Stimulated activated CD8-positive, alpha-beta memory T cell treated with anti-CD3 and anti-CD28 coated beads, Interleukin-4, amount 100 ng/mL, for 1 hour (primary cell): ENCODE data around the gene GABPB1.

ENCODE experiments used
- DNase-seq, 2 donors: peaks; one replicate each; pipeline ENCODE4 v3.0.0-alpha.2; 2020; ENCODE audit warnings: low read depth in 2 of 2, low spot score in 1 of 2

Gene GABPB1

DNA sequence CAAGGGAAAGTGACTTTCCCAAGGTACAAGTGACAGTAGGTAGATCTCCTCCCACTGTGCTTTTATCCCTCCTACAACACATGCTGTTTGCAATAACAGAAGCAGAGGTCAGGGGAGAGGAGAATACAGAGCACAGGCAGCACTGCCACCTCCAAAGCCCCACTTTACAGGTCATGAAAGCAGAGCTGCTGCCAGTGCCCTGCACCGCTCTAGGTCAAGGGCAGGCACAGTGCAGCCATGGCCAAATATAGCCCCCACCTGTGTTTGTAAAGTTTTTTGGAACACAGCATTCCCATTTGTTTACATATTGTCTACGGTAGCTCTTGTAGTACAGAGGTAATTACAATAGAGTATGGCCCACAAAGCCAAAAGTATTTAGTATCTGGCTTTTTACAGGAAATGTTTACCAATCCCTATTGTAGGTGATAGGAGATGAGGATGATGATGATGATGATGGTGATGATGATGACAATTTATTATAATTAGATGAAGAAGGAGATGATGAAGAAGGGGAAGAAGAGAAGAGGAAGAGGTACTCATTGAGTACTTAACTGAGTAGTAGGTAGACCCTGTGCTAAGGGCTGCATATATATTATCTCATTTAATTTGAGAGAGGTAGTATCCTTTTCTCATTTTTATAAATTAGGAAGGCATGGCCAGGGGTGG is 109.9 kb downstream of the GABPB1 start:
- no peak for DNase-seq

DNA sequence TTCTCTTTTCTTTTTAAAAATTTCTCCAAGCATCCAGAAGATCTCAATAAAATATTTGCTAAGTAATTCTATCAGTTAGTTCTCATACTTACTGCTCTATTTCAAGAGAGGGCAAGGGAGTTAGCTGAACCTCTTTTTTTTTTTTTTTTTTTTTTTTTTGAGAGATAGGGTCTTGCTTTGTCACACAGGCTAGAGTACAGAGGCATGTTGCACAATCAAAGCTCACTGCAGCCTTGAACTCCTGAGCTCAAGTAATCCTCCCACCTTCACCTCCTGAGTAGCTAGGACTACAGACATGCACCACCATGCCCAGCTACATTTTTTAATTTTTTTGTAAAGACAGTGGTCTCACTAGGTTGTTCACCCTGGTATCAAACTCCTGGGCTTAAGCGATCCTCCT is 110.8 kb downstream of the GABPB1 start:
- no peak for DNase-seq

DNA sequence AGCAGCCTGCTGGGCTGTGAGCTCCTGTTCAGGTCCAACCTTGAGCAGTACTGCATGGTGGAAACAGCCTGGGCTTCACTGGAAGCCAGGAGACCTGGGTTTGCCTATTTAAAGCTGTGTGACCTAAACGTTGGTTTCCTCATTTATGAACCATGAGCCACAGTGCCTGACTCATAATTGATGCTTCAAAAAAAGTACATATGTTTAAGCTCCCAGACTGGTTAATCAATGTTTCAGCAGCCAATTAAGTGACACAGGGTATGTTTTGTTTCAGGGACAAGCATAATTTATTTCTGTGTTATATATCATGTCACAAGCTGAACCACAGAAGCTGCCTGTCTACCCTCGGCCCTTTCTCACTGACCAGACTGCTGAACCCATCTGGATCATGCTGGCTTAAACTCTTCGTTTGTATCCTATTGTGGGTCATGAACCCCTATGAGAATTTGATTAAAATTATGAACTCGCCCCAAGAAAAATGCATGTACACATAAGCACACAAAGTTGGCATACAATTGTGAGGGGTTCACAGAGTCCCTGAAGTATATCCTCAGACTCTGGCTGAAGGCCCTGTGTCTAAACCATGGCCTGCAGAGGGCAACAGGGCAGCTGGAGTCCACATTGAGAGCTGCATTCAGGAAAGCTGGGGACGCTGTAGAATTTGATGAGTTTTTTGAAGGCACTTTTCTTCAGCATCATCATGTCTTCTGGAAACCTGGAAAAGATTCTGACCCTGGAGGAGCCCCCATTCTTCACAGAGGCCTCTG is 113.1 kb downstream of the GABPB1 start:
- no peak for DNase-seq

DNA sequence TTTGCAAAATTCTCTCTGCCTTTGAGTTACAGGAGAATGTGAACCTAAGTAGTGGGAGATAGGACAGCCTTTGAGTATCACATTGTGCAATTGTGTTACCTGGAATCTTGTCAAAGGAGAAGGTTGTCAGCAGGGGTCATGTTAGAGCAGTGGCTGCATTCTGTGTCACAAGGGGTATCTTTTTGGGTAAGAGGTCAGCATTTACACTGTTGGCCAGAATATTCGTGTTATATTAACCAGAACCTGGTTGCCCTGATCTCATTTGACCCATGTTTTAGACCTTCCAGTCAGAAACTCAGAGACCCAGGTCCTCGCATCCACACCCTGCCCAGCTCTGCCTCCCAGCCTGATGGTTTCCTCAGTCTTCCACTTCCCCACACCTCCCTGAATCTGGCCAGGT is 116.7 kb downstream of the GABPB1 start:
- DNase-seq: no peak

DNA sequence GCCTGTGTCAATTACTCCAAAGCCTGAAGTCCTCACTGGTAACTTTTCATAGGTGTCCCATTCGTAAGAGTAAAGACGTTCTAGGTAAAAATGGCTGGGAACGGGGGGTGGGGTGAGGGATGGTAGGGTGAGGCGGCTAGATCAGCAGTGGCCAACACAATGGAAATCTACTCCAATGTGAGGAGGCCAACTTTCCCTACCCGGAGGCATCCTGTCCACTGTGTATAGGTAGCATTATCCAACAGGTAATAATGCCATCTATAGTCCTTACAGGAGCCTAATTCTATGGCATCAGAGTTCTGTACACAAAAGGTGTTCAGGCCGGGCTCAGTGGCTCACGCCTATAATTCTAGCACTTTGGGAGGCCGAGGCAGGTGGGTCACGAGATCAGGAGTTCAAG is 118.6 kb downstream of the GABPB1 start:
- DNase-seq: no peak

DNA sequence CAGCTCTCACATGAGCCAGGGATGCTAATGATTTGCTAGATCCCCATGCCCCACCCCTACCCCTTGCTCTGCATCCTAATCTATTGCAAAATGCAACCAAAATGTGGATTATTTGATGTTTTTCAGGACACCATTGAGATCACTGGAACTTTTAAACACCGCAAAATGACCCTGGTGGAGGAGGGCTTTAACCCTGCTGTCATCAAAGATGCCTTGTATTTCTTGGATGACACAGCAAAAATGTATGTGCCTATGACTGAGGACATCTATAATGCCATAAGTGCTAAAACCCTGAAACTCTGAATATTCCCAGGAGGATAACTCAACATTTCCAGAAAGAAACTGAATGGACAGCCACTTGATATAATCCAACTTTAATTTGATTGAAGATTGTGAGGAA is 119.2 kb downstream of the GABPB1 start:
- DNase-seq: no peak

DNA sequence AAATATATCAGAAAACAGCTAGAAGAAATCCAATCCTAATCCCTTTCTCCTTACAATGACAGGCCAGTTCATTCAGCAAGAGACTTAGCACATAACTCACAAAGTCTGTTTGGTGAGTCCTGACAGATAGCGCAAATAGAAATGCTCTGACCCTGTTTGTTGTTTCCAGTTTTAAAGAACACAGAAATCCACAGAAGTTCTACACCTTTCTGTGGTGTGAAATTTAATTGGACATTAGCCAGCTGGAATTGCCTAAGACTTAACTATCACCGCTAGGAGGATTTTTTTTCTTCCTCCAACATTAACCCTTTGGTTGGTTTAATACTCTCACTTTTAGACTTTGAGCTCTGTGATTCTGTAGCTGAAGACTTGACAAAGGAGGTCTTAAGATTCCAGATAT is 120.2 kb downstream of the GABPB1 start:
- DNase-seq: no peak

DNA sequence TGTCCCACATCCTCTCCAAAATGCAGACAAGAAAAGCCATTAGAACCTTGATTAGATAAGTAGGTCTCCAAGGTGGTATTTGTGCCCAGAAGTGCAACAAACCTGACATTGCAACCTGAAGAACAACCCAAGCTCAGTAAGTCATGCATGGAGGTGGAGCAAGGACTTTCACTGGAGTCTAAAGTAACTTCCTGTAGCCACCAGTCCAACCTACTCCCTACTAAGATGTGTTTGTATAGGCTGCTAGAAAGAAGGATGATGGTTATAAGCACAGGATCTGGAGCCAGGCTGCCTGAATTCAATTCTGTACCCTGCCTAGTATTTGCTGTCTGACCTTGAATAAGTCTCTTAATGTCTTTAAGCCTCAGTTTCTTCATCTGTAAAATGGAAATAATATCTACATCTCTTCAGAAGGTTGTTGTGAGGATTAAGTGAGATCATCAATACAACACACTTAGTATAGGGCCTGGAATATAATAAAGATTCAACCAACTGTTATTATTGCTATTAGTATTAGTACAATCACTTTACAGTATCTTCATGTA is 121.7 kb downstream of the GABPB1 start:
- no peak for DNase-seq

DNA sequence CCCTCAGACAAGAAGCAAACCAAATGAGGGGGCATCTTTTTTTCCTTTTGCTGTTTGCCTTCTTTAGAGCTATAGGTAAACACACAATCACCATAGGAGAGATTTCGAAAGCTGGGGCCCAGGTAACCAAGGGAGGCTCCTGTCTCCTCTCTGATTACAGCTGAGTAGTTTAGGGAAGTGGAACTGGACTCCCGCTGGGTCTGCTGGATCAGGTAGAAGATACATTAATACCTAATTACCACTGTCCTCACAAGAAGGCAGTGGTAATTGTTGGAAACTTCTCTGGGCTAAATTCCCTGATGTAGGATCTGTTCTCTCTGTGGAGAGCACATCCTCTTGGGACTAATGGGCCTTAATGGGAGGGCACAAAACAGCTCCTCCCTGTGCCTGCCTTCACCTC is 122.2 kb downstream of the GABPB1 start:
- no peak for DNase-seq

DNA sequence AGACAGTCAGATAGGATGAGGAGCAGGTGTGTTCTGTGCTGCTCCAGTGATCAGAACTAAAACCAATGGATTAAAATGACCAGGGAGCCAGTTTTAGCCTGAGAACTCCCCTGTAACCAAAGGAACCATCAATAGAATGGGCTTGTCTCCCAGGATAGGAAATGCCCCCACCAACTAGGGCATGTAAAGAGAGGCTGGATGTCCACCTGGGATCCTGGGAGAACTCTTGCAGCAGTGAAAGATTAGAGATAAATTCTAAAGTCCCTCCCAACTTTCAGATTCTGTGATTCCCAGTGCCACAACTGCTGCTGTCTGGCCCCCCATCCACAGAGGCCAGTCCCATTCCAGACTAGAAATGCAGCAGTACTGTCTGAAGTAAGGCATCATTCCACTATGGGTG is 123.2 kb downstream of the GABPB1 start:
- no peak for DNase-seq

DNA sequence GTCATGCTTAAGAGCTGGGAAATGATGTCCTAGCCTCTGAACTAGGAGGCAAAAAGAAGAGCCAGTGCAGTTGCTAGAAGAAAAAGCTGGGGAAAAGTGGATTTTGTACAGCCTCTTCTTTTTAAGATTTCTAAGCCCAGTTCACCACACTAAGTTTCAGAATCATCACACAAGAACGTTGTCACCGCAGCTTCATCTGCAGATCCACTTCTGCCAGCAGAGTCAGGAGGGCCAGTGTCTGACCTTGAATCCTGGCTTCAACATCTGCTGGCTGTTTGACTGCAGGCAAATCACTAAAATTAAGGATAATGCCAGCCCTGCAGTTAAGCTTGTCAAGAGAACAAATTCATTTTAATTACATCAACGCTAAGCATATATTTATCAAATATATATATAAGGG is 125.7 kb downstream of the GABPB1 start:
- DNase-seq: no peak

DNA sequence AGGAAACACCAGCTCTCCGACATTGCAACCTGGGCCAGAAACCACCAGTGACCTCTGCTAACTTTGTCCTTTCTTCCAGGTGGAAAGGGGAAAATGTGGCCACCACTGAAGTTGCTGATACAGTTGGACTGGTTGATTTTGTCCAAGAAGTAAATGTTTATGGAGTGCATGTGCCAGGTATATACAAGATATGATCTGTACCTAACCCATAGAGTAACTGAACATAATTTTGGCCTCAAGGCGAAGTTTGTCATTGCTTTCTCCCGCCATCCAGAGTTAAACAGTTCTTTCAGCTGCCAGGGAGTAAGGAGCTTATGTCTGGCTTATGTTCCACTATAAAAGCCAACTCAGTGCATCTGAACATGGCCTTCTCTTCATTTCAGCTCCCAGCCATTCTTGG is 126.1 kb downstream of the GABPB1 start:
- DNase-seq: no peak

DNA sequence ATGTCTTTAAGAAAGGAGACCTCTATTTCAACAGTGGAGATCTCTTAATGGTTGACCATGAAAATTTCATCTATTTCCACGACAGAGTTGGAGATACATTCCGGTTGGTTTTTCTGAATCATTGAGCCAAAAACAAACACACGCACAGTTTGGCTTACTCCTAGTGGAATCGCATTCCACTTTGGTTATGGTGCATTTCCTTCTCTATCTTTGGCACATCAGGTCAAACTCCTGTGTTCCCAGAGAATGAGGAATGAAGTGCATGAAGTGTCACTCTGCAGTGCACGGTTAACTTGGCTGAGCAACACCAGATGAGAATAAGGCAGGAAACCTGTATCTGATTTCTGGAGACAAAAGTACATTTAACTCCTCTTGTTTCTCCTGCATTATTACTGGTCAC is 127.9 kb downstream of the GABPB1 start:
- no peak for DNase-seq

DNA sequence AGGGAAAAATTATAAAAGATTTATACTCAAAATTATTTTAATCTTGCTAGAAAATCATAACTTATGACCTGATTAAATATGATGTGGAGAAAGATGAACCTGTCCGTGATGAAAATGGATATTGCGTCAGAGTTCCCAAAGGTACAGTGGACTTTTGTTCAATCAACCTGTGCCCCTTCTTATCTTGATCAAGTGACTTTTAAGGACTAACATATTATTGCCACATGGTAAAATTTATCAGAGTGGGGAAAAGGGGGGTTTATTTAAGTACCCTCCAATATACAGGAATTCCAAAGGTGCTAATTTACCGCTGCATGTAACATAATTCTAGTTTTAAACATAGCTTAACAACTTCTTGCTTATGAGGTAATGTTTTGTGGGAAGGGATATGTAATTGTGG is 129.1 kb downstream of the GABPB1 start:
- no peak for DNase-seq
